ENCODE results near the gene PDPK1.

The PDPK1 gene

DNA sequence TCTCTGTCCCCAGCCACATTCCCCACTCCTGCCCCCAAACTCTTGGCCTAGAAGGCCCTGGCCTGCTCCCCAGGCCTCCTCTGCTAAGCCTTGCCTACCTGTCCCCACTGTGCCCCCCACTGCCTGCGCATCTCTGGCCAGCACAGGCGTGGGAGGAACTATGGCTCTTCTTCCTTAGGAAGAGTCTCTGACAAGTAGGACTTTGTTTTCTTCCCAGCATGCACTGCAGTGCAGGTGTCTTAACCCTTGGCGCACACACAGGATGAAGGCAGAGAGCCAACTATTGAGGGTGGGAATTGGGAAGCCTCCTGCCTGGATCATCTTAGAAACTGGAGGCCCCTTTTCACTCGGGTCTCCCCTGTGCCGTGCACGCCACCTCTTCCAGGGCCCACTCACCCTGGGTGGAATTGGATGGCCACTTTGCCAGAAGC, 14.0 kb upstream of the PDPK1 start:
- ChIA-PET CTCF (no interaction called here), POLR2A (interaction anchor here (0.6 kb wide), 2 partner anchors 8 to 582 kb away, joined by 6 read pairs; no protein-coding TSS in a partner anchor)
- TF ChIP-seq, protein P1, sequence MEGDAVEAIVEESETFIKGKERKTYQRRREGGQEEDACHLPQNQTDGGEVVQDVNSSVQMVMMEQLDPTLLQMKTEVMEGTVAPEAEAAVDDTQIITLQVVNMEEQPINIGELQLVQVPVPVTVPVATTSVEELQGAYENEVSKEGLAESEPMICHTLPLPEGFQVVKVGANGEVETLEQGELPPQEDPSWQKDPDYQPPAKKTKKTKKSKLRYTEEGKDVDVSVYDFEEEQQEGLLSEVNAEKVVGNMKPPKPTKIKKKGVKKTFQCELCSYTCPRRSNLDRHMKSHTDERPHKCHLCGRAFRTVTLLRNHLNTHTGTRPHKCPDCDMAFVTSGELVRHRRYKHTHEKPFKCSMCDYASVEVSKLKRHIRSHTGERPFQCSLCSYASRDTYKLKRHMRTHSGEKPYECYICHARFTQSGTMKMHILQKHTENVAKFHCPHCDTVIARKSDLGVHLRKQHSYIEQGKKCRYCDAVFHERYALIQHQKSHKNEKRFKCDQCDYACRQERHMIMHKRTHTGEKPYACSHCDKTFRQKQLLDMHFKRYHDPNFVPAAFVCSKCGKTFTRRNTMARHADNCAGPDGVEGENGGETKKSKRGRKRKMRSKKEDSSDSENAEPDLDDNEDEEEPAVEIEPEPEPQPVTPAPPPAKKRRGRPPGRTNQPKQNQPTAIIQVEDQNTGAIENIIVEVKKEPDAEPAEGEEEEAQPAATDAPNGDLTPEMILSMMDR (IDR thresholded peaks at IDR 0.05; ENCODE audit: control extremely low read depth, extremely low read depth, low read depth, missing control alignments): no peak
- no peak for DNase-seq (ENCODE audit: extremely low spot score)

- POLR2A ChIA-PET: interaction anchor here (0.6 kb wide), 1 partner anchor 9 kb away, joined by 6 read pairs; no protein-coding TSS in a partner anchor
- TF ChIP-seq, protein P1 (IDR thresholded peaks at IDR 0.05; ENCODE audit: control extremely low read depth, extremely low read depth, low read depth, missing control alignments): no peak
- CTCF ChIA-PET: no interaction called here
- no peak for DNase-seq (ENCODE audit: extremely low spot score)
Measured at GRCh38 chr16:2524339-2524938, 13.4 kb upstream of the PDPK1 start.

DNA sequence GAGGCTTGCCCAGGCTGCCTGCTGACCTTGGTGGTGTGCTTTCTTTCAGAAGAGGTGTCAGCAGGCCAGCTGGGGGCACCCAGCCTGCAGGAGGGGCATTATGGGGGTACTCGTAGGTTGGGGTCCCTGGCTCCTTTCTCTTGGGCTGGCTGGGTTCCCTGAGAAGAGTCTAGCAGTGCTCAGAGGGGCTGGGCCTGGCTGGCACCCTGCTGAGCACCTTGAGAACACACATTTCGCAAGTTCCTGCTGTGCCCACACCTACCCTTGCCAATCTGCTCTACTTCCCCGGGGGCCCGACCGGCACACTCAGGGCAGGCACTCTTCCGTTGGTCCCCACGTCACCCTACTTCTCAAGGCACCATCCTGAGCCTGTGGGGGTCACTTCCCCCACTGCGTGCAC, 11.7 kb upstream of the PDPK1 start:
- POLR2A ChIA-PET: no interaction called here
- CTCF ChIA-PET: no interaction called here
- TF ChIP-seq, protein P1 (IDR thresholded peaks at IDR 0.05; ENCODE audit: control extremely low read depth, extremely low read depth, low read depth, missing control alignments): no peak
- no peak for DNase-seq (ENCODE audit: extremely low spot score)

DNA sequence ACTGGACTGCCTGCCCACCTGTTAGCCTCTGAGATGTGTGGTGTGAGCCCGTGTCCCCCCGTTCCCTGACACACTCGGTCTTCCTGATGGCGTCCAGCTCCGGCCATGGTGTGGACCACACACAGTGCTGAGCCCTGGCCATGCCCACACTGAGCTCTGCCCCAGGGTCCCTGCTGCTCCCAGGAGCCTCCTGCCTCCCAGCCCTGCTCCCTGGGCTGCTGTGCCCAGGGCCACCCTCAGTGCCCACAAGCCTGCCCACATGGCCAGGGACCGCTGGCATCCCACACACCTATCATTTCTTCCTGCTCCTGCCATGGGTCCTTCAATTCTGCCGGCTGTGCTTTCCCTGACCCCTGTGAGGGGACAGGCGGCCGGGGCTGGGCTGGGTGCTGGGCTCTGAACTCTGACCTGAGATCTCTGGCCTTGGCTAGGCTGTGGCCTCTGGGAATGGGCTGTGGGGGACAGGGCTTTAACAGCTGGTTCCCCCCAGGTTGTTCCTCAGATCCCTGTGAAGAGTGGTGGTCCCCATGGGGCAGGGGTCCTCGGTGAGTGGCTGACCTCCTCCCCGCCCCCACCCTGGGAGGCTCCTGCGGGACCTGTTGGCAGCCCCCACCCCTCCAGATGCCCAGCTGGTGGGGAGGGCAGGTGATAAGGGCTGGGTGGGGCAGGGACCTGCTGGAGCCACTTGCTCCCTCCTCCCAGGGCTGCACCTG, 10.6 kb upstream of the PDPK1 start:
- POLR2A ChIA-PET: no interaction called here
- TF ChIP-seq, protein P1 (IDR thresholded peaks at IDR 0.05; ENCODE audit: control extremely low read depth, extremely low read depth, low read depth, missing control alignments): no peak
- CTCF ChIA-PET: no interaction called here
- DNase-seq (ENCODE audit: extremely low spot score): no peak

DNA sequence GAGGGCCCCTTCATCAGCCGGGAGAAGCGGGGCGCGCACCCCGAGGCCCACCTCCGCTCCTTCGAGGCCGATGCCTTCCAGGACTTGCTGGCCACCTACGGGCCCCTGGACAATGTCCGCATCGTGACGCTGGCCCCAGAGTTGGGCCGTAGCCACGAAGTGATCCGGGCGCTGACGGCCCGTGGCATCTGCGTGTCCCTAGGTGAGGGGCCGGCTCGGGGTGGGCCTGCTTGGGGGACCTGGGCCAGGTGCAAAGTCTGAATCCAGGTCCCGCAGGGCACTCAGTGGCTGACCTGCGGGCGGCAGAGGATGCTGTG, 10.1 kb upstream of the PDPK1 start:
- TF ChIP-seq, protein P1 (IDR thresholded peaks at IDR 0.05; ENCODE audit: control extremely low read depth, extremely low read depth, low read depth, missing control alignments): no peak
- ChIA-PET CTCF (no interaction called here), POLR2A (no interaction called here)
- no peak for DNase-seq (ENCODE audit: extremely low spot score)

- TF ChIP-seq, protein P1 (IDR thresholded peaks at IDR 0.05; ENCODE audit: control extremely low read depth, extremely low read depth, low read depth, missing control alignments): no peak
- ChIA-PET POLR2A (interaction anchor here (0.6 to 1.0 kb wide), 3 partner anchors 8 to 341 kb away, joined by 3 to 4 read pairs (median 3); partner anchors contain the start of genes AMDHD2 and KCTD5), CTCF (no interaction called here)
- no peak for DNase-seq (ENCODE audit: extremely low spot score)
Measured at GRCh38 chr16:2528161-2529060, 9.4 kb upstream of the PDPK1 start.

All from GM10248 (cell line).